Spinal cord (tissue), 10 donors: Measurements from ENCODE around the gene AP4M1. TPM values are rescaled to one million over a fixed set of nuclear protein-coding genes. Genes with fewer than 3 reads are reported as not detected.

Source experiments
- DNase-seq, 6 donors: peaks; one replicate each; pipeline versions ENCODE4 v3.0.0 to v3.0.0-alpha.2; 2013 to 2015; ENCODE audit warnings: low spot score in 6 of 6, low read depth in 4 of 6
- H3K27ac ChIP-seq: one replicate; pipeline ENCODE4 v1.5.1; 2013; ENCODE audit warnings: low read depth, low read length, control low read depth
- H3K27me3 ChIP-seq: one replicate; pipeline ENCODE4 v1.6.1; 2013; ENCODE audit warnings: low read length; ENCODE audit not compliant: control insufficient read depth, insufficient read depth
- H3K36me3 ChIP-seq: one replicate; pipeline ENCODE4 v1.6.1; 2013; ENCODE audit warnings: low read length; ENCODE audit not compliant: control insufficient read depth, insufficient read depth
- H3K4me1 ChIP-seq: one replicate; pipeline ENCODE4 v1.6.1; 2013; ENCODE audit warnings: low read length; ENCODE audit not compliant: control insufficient read depth, insufficient read depth
- H3K4me3 ChIP-seq: one replicate; pipeline ENCODE4 v1.5.1; 2013; ENCODE audit warnings: low read depth, low read length, control low read depth
- H3K9me3 ChIP-seq: one replicate; pipeline ENCODE4 v1.6.1; 2013; ENCODE audit warnings: low read length; ENCODE audit not compliant: control insufficient read depth, insufficient read depth
- WGBS: methylation state at CpG from one replicate; pipeline ENCODE4 v1.1.5; 2013; ENCODE audit warnings: missing lambda C conversion rate; ENCODE audit not compliant: insufficient coverage; 5-methylcytosine and 5-hydroxymethylcytosine counted together
- polyA plus RNA-seq, 2 donors: library from polyadenylated mRNA; unstranded; fragments of 120-200 nt; gene quantifications; one replicate each; pipeline ENCODE4 v1.2.1, GENCODE V29; 2013; ENCODE audit not compliant: insufficient read length in 2 of 2
- total RNA-seq, 2 donors: library from RNA; depleted of rRNA in 1 of 2; stranded (reverse); fragments of 120-200 nt in 1 of 2; fragments of >200 nt in 1 of 2; gene quantifications; one replicate each; pipeline versions ENCODE4 v1.2.3 to v1.2.4, GENCODE V29; 2013 to 2014
- donor health status: healthy.

AP4M1 gene
- total and polyA plus RNA-seq, 4 donors = 18.2 to 47.7 (median 29.4) TPM

DNA sequence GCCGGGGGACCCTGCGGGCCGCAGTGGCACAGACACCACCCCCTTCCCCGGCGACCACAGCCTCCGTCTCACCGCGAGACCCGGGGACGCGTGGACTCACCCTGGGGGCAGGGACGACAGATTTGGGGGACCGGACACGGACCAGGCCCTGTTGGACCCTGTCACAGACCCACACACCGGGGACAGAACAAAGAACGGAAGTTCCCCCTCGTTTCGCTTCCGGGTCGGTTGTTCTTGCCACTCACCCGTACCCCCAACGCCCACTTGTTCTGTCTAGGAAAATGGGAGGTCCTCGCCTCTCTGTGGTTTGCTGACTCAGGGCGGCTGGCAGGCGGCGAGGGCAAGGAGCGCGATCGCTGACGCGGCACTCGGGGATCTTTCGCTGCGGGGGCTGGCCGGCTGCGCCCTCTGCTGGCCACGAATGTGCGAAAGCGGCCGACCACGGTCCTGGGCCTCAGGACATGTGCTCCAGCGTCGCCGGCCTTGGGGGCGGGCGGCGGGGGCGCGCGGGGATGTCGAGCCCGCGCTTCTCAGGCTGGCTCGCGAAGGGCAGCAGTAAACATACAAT lies 19.8 kb upstream of the AP4M1 start, which contains the start of gene ZNF3:
ZNF3 (minus strand) TSS at position 189 of the 568 bp plus-strand sequence. CDS start 4,366 bp downstream, outside the sequence.
- Histone ChIP-seq H3K27me3 (no peaks in the 10 kb centered on the region), H3K4me3 (peak within 1 kb of the TSS; percentile 79), H3K9me3 (no peaks in the 10 kb centered on the region), H3K4me1 (peaks cover 25% of the 10 kb centered on the region), H3K36me3 (peaks cover 29% of the 10 kb centered on the region), H3K27ac (peak within 1 kb of the TSS; percentile 81)
- DNase-seq = peak; percentile 95 to 100 (median 98)
- WGBS = 0% methylated on average over 55 of the region's 55 CpGs

GRCh38 chr7:100082978-100083377 lies 18.5 kb upstream of the AP4M1 start:
- 46% methylated on average over 3 of the region's 4 CpGs for WGBS
- Histone ChIP-seq H3K4me3 (peak overlapping the region; percentile 79), H3K4me1 (peaks cover 26% of the 10 kb centered on the region), H3K9me3 (no peaks in the 10 kb centered on the region), H3K27me3 (no peaks in the 10 kb centered on the region), H3K27ac (peak overlapping the region; percentile 81), H3K36me3 (peaks cover 16% of the 10 kb centered on the region)
- no peak for DNase-seq

DNA sequence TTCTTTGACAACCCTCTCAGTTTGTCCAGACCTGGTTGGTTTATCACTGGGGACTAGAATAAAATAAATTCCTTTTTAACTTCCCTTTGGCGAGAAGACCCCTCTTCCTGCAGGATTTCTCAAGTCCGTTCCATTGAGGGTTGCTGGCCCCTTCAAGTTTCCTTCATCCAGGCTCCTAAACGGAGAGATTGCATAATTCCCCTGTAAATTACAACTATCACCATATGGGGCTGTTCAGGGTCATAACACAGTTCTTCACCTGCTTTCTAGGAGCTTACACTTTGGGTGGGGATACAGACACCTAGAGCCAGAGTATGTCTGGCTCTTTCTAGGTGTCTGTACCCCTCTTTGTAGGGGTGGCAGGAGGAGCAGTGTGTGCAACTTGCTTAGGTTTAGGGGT lies 15.9 kb upstream of the AP4M1 start:
- peaks cover 23% of the 10 kb centered on the region for H3K4me1 ChIP-seq
- H3K36me3 ChIP-seq = no peaks in the 10 kb centered on the region
- no peak overlapping the region for H3K27ac ChIP-seq
- H3K9me3 ChIP-seq = no peaks in the 10 kb centered on the region
- H3K4me3 ChIP-seq = no peak overlapping the region
- DNase-seq = no peak
- 72% methylated on average over 2 of the region's 3 CpGs for WGBS
- H3K27me3 ChIP-seq = no peaks in the 10 kb centered on the region

DNA sequence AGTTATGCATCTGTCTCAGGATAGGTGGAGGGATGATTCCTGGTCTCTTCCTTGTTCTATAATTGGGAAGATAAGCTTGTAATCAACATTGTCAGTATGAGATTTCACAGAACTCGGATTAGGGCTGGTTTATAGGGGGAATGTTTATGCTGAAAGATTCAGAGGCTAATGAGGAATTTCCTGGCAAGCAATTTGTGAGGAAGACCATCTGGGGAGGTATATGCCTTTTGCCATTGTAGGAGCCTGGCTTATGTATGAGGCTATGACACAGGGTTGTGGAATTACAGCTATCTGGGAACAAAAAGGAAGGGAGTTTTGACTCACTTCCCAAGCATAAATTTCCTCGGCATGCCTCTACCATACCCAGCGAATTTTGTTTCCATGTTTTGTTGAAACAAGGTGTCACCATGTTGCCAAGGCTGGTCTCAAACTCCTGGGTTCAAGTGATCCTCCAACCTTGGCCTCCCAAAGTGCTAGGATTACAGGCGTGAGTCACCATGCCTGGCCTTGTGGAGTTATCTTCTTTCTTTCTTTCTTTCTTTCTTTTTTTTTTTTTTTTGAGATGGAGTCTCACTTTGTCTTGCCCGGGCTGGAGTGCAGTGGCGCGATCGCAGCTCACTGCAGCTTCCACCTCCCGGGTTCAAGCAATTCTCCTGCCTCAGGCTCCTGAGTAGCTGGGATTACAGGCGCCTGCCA lies 14.2 kb upstream of the AP4M1 start:
- Histone ChIP-seq H3K4me3 (no peak overlapping the region), H3K9me3 (no peaks in the 10 kb centered on the region), H3K4me1 (peaks cover 17% of the 10 kb centered on the region), H3K27me3 (no peaks in the 10 kb centered on the region), H3K36me3 (peaks cover 14% of the 10 kb centered on the region), H3K27ac (no peak overlapping the region)
- 92% methylated on average over 8 of the region's 10 CpGs for WGBS
- DNase-seq = no peak

DNA sequence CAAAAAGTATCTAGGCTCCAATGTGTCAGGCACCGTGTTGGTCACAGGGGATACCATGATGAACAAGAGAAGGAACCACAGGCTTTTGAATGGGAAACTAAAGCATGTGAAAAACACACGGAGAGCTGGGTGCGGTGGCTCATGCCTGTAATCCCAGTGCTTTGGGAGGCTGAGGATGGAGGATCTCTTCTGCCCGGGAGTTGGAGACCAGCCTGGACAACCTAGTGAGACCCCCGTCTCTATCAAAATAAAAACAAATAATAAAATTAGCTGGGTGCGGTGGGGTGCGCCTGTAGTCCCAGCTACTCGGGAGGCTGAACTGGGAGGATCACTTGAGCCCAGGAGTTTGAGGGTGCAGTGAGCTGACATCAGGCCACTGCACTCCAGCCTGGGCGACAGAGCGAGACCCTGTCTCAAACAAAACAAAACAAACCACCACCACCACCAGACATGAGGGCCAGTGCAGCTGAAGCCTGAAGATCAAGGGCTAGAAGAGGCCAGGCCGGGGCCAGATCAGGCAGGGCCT lies 13.3 kb upstream of the AP4M1 start:
- peak overlapping the region; percentile 92 for H3K4me3 ChIP-seq
- H3K27me3 ChIP-seq = no peaks in the 10 kb centered on the region
- H3K9me3 ChIP-seq = no peaks in the 10 kb centered on the region
- no peak for DNase-seq
- peaks cover 12% of the 10 kb centered on the region for H3K4me1 ChIP-seq
- peaks cover 22% of the 10 kb centered on the region for H3K36me3 ChIP-seq
- peak overlapping the region; percentile 85 for H3K27ac ChIP-seq
- WGBS = 89% methylated on average over 5 of the region's 11 CpGs

DNA sequence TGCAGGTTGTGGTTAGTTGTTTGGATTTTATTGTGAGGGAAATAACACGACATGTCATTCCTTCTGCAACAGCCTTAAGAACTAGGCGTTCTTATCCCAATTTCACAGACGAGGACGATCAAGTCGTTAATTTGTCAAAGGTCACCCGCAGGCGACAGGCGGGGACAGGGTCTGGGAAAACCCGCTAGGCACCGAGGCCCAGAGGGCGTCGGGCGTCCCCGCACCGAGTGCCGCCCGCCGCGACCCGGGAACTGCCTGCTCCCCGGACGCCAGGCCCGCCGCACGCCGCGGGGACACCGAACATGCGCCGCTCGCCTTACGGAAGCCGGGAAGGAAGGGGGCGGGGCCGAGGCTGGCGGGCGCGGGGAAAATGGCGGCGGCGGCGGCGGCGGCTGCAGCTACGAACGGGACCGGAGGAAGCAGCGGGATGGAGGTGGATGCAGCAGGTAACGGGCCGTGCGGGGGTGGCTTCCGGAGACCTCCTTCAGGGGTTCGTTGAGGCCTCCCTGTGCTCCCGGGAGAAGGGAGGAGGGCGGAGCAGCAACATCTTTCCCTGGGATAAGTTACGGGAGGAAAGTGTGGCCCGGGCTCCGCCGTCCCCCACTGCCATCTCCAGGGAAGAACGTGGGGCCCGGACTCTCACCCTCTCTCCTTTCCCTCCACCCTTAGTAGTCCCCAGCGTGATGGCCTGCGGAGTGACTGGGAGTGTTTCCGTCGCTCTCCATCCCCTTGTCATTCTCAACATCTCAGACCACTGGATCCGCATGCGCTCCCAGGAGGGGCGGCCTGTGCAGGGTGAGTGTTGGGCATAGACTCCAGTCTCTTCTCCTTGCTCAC lies 12.6 kb upstream of the AP4M1 start, which contains the start of gene COPS6:
COPS6 (plus strand) TSS at position 349 of the 837 bp plus-strand sequence; CDS start at position 371, 22 bp downstream.
- DNase-seq = peak in 5 of 6 donors; percentile 72 to 95 (median 84)

DNA sequence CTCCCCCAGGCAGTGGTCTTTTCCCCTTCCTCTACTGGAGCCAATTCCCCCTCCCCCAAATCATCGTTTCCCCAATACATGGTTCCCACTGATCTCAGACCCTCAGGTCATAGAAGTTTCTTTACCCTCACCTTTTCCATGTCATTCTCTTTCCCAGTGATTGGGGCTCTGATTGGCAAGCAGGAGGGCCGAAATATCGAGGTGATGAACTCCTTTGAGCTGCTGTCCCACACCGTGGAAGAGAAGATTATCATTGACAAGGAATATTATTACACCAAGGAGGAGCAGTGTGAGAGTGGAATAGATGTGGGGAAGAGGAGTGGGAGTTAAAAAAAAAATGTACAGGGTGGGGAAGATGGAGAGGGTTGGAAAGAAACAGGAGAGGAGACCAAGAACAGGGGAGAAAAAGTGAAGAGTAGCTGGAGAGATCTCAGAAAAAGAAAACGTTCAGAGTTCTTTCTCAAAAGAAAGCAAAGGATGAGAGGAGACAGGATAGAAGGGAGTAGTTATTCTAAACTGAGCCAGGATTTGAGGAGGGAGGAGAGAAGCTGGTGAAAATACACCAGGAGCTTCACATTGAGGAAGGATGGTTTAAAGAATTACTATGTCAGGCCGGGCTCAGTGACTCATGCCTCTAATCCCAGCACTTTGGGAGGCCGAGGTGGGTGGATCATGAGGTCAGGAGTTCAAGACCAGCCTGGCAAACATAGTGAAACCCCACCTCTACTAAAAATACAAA lies 11.8 kb upstream of the AP4M1 start:
- peak overlapping the region; percentile 92 for H3K4me3 ChIP-seq
- H3K27me3 ChIP-seq = no peaks in the 10 kb centered on the region
- no peak overlapping the region for H3K27ac ChIP-seq
- WGBS = 23% methylated on average over 2 of the region's 7 CpGs
- H3K4me1 ChIP-seq = peaks cover 20% of the 10 kb centered on the region
- H3K36me3 ChIP-seq = peaks cover 33% of the 10 kb centered on the region
- no peaks in the 10 kb centered on the region for H3K9me3 ChIP-seq
- no peak for DNase-seq

More for the DNA sequence above, 12.6 kb upstream of the AP4M1 start, which contains the start of gene COPS6:
- Histone ChIP-seq H3K9me3 (no peaks in the 10 kb centered on the region), H3K4me3 (peak within 1 kb of the TSS; percentile 92), H3K36me3 (peaks cover 28% of the 10 kb centered on the region), H3K27me3 (no peaks in the 10 kb centered on the region), H3K27ac (peak within 1 kb of the TSS; percentile 85), H3K4me1 (peaks cover 17% of the 10 kb centered on the region)
- WGBS = under 1% methylated on average over 58 of the region's 68 CpGs

DNA sequence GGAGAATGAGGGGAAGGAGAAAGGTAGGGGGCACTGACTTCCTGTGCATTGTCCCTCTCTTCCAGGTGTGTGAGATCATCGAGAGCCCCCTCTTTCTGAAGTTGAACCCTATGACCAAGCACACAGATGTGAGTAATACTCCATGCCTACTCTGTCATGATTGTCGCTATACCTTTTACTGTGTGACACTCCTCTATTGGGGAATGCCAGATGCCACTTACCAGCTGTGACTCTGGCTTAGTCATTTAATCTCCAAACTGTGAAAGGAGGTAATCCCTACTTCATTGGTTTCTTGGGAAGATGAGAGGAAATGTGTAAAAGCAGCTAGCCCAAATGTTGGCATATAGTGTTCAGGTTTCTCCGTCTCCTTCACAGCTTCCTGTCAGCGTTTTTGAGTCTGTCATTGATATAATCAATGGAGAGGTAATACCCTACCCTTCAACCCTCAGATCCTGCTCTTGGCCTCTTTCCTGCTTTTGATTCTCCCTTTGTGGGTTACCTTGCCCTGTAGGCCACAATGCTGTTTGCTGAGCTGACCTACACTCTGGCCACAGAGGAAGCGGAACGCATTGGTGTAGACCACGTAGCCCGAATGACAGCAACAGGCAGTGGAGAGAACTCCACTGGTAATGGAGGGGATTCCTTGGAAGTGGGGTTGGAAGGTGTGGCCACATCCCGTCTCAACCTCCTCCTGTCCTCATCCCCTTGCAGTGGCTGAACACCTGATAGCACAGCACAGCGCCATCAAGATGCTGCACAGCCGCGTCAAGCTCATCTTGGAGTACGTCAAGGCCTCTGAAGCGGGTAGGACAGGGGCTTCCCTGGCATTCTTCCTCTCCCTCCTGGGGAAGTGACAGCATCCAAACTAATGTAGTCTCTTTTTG lies 10.7 kb upstream of the AP4M1 start:
- H3K27me3 ChIP-seq = no peaks in the 10 kb centered on the region
- H3K36me3 ChIP-seq = peaks cover 44% of the 10 kb centered on the region
- WGBS = 89% methylated on average over 10 of the region's 14 CpGs
- H3K4me1 ChIP-seq = peaks cover 20% of the 10 kb centered on the region
- H3K9me3 ChIP-seq = no peaks in the 10 kb centered on the region
- no peak overlapping the region for H3K4me3 ChIP-seq
- no peak overlapping the region for H3K27ac ChIP-seq
- no peak for DNase-seq
